Measurements from ENCODE around the gene ATG9B.

DNA sequence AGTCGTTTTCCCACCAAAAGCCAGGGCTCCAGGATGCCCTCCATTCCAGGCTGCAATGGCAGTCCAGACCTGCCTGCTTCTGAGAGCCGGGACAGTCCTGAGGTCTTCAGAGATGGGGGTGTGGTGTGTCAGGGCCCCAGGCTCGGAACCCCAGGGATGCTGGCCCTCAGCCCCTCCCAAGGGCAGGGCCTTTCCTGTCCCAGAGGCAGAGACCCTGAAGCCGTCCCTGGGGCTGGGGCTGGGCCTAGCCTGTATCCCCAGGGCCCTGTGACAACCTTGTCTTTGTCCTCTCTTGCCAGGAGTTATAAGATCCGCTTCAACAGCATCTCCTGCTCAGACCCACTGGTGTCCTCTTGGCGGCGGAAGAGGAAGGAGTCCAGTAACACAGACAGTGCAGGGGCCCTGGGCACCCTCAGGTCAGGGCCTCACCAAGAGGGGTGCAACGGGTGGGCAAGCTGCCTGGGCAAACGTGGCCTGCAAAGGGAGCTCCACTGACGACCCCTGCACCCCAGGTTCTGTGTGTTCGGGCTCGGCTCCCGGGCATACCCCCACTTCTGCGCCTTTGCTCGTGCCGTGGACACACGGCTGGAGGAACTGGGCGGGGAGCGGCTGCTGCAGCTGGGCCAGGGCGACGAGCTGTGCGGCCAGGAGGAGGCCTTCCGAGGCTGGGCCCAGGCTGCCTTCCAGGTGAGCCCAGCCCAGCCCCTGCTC is 17.5 kb downstream of the ATG9B start:
- TF ChIP-seq CTCF (conservative IDR thresholded peaks at IDR 0.05 in 1 of 2, IDR thresholded peaks at IDR 0.05 in 1 of 2; ENCODE audit: low read depth in 1 of 2, low read length in 2 of 2) (no peak), EZH2 (IDR thresholded peaks at IDR 0.05; ENCODE audit: low read length, missing control alignments) (no peak)

All from fibroblast of lung (primary cell).